ENCODE results near the gene DAB1.

DNA sequence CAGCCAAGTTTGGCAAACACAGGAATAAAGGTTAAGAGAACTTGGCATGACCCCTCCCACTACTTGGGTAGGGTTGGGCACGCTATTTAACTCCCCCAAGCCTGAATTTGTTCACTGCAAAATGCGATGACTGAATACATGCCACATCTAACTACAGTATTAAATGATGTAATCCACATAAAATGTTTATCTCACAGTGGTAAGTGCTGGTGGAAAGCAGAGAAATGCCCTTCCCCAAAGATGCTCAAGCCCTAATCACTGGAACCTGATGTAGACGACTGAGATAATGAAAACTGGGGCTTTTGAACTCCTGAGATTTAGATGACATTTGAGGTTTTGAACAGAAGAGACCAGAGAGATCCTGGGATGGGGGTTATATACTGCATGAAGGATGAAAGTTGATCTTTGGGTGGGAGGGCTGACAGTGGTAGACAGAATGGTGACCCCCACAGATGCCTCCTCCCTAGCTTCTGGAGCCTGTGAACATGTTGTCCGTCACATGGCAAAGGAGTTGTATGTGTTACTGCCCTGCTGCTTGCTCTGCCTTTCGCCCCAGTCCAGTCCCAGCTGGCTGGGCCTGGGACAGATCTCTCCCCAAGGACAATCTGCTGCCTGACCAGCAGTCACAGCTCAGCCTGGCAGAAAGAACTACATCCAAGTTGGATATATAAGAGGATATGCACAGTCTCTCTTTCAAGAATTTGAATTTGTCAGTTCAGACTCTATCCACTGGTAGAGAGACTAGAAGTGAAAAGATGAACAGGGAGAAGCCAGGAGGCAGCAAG is 120.9 kb downstream of the DAB1 start:
- TF ChIP-seq SUZ12 (IDR thresholded peaks at IDR 0.05; ENCODE audit: extremely low read depth, insufficient read depth, insufficient read length): no peak
- TF ChIP-seq YY1 (IDR thresholded peaks at IDR 0.05; ENCODE audit: insufficient read depth, insufficient read length): no peak
